Esophagus squamous epithelium (tissue), 4 donors: ENCODE data around the gene RUNX3.

ENCODE experiments used
- CTCF ChIP-seq, 6 experiments: fragments of 450-650 bp in 4 of 6; fragments of 200-600 bp in 2 of 6; sonication (generic) in 2 of 6; IDR thresholded peaks; one replicate each; pipeline ENCODE4 v1.5.1; 2016 to 2019; ENCODE audit warnings: antibody characterized with exemption in 6 of 6, mild to moderate bottlenecking in 4 of 6, moderate library complexity in 4 of 6
- POLR2A ChIP-seq, 4 donors: fragments of 450-650 bp; IDR thresholded peaks; one replicate each; pipeline ENCODE4 v1.6.1; 2017; ENCODE audit warnings: antibody characterized with exemption in 4 of 4, mild to moderate bottlenecking in 4 of 4, moderate library complexity in 3 of 4

- TF ChIP-seq CTCF (IDR thresholded peaks at IDR 0.05) (no peak), POLR2A (IDR thresholded peaks at IDR 0.05) (no peak)
Observed at GRCh38 chr1:24975391-24975790, 45.3 kb upstream of the RUNX3 start.
